GM19324 (cell line): ENCODE data around the gene RAB18.
"Not testable (repeated sequence)": the region's sequence is repeated elsewhere in the genome, so short reads cannot be mapped to it uniquely, and the experiment has no call there.

Experiments
- ATAC-seq: cut with Tn5 transposase; IDR thresholded peaks from one replicate; pipeline ENCODE4 v1.9.1; 2021; ENCODE audit warnings: mild to moderate bottlenecking, moderate library complexity; ENCODE audit not compliant: unreplicated experiment, low FRiP score

Gene RAB18

DNA sequence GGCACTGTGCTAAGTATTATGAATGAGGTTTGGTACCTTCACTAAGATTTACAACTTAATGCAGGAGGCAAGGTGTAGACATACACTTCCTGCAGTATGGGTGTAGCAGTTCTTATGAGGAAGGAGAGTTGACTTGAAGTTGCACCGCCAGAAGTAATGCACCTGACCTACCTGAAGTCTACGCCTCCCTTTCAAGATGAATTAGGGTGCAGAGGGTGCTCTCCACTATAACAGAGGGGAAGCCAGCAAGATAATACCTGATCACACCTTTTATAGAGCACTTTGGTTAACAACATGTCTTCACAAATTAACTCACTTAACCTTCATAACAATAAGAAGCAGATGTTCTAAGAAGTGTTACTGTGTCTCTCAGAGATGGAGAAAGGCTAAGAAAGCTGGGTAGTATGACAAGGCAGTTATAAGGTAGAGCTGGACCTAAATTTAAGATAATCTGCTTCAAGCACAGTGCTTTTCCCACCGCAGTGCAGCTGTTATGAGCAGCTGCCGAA, 552 bp upstream of the RAB18 start:
- ATAC-seq = no peak

DNA sequence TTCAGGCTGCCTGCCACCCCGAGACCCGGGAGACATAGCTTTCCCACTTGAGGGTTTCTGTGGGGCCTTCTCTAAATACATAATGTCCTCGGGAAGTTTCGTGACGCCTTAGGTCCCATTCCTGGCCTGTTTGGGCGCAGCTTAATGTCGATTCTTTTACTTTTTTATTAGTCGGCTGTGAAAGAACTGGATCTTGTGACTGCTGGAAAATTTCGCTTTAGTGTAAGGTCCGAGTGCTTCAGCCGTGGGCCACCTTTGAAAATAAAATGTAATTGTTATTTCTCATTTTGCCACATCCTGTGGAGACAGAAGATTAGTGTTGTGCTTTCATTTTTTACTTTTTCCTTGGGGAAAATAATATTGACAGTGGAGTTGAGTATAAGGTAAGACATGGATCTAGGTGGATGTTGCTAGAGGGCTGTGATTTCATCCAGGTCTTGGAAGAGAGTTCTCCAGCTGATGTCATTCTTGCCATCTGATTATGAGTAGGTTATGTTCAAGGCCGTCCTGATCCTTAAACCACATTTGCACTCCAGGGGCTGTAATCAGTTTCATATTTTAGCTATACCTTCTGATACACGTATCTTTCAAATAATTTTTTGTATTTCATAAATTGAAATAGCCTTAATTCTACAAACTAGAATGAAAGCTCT, 830 bp downstream of the RAB18 start:
- no peak for ATAC-seq

DNA sequence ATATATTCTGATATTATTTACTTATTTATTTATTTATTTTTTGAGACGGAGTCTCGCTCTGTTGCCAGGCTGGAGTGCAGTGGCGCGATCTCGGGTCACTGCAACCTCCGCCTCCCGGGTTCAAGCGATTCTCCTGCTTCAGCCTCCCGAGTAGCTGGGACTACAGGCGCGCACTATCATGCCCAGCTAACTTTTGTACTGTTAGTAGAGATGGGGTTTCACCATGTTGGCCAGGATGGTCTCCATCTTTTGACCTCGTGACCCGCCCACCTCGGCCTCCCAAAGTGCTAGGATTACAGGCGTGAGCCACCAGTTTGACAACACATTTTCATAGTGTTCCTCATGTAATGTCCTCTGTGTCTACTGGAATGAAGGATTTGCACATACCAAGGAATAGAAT, 1.4 kb downstream of the RAB18 start:
- not testable (repeated sequence) for ATAC-seq

DNA sequence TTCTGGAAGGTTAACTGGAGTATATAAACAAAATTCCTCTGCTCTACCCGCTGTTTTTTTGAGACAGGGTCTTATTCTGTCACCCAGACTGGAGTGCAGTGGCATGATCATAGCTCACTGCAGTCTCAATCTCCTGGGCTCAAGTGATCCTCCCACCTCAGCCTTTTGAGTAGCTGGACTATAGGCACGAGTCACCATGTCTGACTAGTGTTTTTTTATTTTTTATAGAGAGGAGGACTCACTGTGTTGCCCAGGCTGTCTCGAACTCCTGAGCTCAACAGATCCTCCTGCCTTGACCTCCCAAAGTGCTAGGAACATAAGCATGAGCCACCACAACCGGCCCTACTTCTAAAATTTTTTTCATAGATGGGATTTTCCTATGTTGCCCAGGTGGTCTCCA, 2.2 kb downstream of the RAB18 start:
- ATAC-seq = no peak

DNA sequence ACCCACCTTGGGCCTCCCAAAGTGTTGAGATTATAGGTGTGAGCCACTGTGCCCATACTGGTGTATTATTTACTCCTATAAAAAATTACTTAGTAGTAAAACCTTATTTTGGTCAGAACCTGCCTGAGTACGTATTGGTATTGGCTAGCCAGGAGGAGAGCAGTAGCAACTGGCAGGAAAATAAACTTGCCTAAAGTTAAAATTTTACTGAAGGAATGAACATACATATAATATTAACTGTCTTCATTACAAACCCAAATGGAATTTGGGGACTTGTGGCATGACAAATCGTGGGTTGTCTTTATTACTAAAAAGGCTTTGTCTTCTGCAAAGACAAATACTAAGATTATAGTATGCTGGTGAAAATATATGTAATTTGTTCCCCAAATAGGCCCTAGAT, 8.4 kb downstream of the RAB18 start:
- ATAC-seq = no peak

DNA sequence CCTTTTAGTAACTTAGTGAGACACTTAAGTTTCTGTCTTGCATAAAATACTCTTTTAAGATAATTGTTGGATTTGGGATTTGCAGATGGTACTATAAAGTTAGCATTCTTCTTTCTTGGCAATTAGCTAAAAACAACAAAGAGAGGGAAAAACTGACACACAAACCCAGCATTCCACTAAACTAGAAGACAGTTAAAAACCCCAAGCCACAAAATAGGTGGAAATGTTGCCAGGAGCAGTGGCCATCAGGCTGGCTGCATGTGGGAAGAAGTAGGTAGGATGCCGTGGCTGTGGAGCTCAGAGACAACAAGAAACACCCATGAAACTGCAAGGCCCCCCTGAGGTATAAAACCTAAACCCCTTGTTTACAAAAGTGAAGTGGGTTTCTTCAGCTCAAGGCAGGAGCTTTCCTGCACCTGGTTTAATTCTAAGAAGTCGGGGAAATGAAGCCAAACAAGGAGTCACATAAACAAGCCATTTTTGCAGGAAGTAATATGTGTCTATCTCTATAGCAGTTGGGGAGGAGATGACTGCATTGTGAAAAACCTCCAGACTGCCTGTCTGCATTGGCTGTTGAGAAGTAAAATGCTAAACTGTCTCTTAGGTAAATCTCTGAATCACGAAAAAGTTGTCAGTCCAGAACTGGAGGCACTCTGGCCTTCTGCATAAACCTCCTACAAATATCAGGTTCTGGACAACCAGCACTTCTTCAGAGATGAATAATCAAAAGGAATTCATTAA, 9.5 kb downstream of the RAB18 start:
- no peak for ATAC-seq

DNA sequence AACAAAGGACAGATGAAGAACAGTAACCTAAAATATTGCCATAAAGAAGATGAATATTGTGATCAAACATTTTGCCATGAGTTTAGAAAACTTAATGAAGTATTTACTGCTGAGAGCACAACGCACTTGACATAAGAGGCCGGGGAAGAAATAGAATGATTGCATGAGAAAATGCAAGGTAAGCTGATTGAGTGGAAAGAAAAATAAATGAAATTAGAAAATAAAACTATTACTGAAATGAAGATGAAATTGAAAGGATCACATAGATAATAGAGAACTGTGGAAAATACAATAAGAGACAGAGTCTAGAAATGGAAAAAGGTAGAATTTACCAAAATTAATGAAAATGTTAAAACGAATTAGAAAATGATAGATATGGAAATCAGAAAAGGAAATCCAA, 10.1 kb downstream of the RAB18 start:
- no peak for ATAC-seq

DNA sequence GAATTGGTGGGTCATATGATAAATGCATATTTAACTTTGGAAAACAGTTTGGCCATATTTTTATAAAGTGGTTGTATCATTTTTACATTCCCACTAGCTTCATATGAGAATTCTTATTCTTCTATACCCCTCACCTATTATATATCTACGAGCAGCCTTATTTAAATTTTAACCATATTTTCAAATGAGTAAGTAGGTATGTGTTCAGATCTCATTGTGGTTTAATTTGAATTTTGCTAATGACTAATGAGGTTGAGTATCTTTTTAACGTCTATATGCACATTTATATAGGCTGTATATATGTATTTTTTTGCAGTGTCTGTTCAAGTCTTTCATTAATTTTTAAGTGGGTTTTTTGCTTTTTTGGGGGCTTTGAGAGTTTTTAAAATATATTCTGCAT, 14.2 kb downstream of the RAB18 start:
- ATAC-seq = no peak

DNA sequence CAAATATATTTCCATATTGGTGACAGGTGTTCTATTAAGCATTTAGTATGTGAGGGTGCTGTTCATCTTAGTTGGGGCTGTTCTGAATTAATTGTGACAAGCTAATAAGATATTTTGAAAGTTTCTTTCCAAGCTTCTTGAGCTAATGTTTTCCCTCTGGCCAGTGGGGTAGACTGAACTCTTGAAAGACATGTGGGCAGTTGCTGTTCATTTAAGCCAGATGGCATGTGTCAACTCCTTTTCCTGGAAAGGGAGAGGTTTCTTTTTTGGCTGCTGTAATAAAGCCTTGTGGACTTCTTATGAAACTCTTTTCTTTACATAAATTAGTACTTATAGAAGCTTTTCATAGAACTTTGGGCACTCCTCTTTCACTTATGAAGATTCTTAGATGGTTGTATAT, 21.7 kb downstream of the RAB18 start:
- no peak for ATAC-seq

DNA sequence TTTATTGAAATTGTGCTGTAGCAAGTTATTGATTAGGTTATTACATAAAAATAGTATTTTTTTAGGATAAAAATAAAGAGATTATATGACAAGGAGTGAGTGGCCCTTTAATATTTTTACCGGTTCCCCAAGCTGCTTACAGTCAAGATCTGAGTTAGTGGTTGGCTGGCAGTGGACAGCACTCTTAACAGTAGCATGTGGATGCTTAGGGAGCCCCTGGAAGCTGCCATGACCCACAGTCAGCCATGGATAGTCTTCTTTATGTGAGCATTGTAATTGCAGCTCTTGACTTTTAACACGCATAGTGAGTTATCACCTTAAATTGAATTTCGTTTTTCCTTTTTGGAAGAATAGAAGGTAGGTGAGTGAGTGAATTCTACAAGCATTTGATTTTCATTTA, 22.1 kb downstream of the RAB18 start:
- no peak for ATAC-seq

DNA sequence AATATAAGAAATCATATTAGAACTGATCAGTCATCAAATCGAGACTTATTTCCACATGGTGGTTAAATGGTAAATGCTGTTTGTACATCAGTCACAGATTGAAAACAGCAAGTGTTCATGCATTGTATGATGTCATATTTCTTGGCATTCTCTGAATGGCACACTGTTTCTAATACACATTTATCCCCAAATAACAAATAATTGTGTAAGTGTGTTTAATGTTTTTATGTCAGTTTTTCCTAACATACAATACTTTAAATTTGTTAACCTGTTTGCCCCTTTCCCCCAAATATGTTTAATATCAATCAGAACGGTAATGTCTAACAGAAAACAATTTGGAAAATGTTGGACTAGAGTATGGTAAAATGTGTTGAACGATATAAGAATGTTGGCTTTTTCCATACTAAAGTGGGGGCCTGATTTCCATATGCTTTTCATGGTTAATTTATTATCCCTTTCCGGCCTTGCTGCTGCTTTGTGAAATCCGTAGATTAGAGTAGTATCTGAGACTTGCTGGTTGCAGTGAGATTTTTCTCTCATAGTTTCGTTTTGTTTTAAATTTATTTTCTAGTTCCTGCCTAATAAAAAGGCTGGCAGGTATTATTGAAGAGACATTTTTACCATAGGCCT, 23.7 kb downstream of the RAB18 start:
- no peak for ATAC-seq

DNA sequence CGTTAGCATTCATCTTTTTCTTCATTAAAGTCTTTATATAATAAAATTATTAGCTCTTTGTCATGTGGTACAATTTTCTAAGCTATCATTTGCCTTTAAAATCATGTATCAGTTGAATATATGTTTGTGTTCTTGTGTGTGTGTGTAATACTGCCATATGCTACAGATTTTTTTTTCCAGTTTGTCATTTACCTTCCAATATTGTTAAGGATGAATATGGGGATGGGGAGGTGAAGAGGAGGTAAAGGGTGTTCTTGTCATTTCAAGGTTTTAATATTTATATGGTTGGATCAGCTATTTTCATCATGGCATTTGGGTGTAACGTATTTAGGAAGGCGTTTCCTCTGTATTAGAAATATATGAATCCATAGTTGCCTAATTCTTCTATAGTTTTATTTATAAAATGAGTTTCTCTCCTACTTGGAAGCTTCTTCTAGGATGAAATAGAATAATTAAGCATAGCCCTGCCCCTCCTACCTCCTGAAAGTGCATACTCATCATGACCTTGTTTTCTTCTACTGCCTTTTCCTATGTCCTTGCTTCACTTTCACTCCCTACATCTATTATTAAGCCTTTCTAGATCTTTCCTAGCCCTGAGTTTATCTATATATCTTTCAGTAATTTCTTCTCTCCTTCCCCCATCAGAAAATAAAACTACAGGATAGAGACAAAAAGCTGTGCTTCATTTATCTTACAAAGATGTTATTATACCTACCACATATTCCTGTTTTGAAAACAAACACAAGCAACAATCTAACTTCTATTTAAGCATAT, 25.1 kb downstream of the RAB18 start:
- no peak for ATAC-seq

DNA sequence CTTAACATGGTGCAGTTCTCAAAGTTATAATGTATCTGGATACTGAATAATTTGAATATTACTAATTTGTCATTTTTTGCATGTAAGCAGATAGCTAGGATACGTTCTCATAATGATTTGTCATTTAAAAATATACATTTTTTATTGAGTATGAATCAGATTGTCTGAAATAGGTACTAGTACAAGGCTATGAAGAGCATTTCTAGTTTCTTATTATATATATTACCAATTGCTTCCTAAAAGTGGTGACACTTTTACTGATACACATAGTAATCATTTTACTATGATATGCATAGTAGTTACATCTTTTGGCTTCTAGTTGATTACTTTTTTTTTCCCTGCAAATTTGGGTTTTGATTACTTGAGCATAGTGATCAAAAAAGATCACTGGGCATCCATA, 26.4 kb downstream of the RAB18 start:
- ATAC-seq = no peak

DNA sequence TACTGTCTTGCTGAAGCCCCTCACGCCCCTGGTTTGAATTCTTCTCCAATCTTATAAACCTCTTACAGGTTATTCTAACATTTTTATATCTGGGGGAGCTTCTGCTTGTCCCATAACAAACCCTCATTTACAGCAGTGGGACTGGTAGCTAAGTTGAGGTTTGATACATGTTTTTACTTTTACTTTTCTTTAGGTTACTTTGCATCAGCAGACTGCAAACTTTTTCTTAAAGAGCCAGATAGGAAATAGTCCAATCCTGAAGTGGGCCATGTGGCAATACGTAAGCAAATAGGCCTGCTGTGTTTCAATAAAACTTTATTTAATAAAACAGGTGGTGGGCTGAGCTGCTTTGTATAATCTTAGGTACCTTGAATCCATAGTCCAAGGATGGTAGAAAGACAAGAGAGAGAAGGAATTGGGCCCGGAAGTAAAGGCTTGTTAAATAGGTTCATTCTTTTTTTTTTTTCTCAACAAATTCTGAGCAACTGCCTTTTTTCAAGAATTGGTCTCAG, 27.3 kb downstream of the RAB18 start:
- no peak for ATAC-seq

DNA sequence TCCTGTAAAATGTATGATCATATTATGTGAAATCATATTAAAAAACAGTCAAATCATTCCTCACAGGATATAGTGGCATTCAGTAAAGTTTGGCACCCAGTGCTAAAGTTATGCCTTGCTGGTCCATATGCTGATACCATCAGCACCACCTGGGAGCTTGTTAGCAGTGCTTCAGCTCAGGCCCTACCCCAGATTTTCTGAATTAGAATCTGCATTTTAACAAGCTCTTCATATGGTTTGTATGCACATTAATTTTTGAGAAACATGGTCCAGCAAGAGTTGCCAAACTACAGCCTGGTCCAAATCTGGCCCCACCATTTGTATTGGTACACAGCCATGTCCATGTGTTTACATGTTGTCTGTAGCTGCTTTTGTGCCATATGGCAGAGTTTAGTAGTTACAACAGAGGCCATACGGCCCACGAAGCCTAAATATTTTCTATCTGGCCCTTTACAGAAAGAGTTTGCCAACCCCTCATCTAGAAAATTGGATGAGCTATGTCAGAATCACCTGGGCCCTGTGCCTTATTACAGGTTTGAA, 30.1 kb downstream of the RAB18 start:
- ATAC-seq = no peak

DNA sequence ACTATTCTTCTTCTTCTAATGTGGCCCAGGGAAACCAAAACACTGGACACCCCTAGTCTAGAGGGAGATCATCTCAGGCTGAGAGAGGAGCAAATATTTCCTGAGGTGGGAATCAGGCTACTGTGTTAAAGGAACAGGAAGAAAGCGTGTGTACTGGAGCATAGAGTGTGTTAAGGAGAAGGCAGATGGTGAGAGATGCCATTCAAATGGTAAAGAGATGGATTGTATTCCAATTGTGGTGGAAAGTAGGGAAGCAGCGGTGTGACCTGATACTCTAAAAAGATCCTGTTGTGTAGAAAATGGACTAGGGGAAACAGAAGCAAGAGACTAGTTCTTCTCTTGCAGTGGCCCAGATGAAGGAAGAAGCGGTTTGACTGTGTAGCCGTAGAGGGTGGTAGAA, 31.2 kb downstream of the RAB18 start:
- no peak for ATAC-seq

DNA sequence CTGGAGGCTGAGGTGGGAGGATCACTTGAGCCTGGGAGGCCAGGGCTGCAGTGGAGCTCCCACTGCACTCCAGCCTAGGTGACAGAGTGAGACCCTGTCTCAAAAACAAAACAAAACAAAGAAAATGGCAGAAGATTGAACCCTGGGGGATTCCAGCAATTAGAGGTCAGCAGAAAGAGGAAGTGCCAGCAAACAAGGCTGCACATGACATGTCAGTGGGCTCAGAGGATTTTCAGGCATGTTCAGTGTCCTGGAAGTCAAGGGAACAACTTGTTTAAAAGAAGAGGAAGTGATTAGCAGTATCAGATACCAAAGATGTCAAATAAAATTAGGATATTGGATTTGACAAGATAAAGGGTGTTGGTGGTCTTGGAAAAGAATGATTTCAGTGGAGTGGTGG, 32.3 kb downstream of the RAB18 start:
- no peak for ATAC-seq

DNA sequence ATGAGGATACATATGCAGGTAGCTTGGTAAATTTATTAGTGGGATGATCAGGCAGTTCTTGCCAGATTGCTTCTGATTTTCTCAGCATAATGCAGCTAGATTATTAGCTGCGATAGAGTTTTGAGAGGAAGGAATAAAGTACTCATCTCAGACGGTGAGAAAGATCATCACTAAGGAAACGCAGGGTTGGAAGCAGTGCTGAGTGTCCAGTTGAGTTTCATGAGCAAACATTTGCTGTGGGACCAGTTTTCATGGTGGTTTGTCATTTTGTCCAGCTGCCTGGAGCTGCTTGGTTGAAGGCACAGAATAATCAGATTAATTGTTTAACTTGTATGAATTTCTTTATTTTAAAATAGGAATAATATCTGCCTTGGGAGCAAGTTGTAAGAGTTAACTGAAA, 33.1 kb downstream of the RAB18 start:
- no peak for ATAC-seq

DNA sequence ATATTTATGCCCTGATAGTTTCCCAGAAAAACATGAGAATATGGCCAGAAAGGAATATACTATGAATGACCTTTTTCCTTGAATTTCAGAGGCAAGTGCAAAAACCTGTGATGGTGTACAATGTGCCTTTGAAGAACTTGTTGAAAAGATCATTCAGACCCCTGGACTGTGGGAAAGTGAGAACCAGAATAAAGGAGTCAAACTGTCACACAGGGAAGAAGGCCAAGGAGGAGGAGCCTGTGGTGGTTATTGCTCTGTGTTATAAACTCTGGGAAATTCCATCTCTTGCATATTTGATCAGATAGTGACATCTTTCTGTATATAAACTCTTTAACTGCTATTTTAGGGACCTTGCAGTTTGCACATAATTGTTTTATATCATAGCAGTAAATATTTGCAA, 33.7 kb downstream of the RAB18 start:
- no peak for ATAC-seq

DNA sequence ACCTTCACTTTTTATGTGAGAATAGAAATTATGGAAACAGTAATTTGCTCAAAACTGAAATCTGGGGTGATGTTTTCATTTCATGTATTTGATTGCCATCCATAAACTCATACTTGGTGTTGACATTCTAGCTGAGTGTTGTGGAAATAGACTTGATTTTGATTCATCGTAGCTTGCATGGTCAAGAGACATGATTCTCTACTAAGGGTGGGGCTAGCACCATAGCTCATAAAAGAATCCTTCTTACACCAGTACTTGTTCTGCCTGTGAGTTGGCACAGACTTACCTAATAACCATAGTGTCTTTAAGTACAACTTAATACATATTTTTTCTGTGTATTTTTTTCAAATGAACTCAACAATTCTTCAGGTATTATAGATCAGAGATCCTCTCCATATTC, 36.6 kb downstream of the RAB18 start:
- no peak for ATAC-seq
